Measurements from ENCODE around the gene KIAA1614.

DNA sequence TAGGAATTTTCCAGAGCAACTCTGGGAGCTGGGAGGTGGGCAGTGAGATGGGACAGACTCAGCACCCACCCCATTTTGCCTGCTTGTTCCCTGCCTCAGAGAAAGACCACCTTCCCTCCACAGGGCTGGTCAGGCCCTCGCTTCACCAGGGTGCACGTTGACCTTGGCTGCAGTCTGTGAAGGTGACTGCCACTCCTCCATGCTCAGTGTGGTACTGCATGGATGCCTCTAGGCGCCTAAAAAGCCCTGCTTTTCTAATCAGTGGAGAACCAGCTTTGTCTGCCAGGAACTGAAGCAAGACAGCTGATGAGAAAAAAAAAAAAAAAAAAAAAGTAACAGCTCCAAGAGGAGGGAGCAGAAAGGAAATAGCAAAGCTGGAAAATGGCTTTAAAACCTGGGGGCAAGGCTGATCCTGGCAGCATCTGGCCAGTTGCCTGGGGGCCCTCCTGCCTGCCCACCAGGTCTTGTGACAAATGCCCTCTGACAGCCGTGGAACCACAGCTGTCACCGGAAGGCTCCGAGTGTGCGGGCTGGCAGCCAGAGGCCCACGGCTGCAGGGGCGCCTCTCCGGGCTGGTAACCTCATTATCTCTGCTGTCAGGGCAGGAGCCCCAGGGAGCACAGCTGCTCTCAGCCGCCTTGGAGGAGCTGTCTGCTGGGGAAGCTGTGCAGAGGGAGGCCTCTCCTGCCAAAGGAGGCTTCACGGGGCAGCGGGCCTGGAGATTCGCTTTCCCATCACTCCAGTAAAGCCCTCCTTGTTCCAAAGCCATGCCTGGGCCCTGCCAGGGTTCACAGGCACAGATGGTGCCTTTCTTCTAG, 13.7 kb downstream of the KIAA1614 start:
- TF ChIP-seq, protein P1, sequence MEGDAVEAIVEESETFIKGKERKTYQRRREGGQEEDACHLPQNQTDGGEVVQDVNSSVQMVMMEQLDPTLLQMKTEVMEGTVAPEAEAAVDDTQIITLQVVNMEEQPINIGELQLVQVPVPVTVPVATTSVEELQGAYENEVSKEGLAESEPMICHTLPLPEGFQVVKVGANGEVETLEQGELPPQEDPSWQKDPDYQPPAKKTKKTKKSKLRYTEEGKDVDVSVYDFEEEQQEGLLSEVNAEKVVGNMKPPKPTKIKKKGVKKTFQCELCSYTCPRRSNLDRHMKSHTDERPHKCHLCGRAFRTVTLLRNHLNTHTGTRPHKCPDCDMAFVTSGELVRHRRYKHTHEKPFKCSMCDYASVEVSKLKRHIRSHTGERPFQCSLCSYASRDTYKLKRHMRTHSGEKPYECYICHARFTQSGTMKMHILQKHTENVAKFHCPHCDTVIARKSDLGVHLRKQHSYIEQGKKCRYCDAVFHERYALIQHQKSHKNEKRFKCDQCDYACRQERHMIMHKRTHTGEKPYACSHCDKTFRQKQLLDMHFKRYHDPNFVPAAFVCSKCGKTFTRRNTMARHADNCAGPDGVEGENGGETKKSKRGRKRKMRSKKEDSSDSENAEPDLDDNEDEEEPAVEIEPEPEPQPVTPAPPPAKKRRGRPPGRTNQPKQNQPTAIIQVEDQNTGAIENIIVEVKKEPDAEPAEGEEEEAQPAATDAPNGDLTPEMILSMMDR (IDR thresholded peaks at IDR 0.05) = no peak
- no peak for TF ChIP-seq POLR2AphosphoS5 (IDR thresholded peaks at IDR 0.05)
